NOMO-1 treated with DMSO at 0.1 percent for 48 hours (cell line): Measurements from ENCODE around the gene LDLRAD3.

Source experiments
- DNase-seq: peaks from one replicate; lab custom pipeline; 2025; ENCODE audit not compliant: unreplicated experiment; lab: John Stamatoyannopoulos, UW

Gene LDLRAD3

DNA sequence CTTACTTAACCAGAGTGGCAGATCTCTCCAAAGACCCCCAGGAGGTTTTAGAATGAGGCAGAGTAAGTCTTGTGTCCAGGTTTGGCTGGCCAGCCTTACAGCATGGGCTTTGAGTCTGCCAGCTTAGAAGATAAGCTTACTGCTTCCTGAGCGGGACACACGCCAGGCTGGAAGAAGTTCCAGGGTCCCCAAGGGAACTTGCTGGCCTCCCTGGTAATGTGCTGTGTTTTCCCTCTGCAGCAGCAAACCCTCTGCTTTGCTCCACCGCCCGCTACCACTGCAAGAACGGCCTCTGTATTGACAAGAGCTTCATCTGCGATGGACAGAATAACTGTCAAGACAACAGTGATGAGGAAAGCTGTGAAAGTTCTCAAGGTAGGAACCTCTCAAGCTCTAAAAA lies 154.2 kb downstream of the LDLRAD3 start:
- DNase-seq, result no peak

DNA sequence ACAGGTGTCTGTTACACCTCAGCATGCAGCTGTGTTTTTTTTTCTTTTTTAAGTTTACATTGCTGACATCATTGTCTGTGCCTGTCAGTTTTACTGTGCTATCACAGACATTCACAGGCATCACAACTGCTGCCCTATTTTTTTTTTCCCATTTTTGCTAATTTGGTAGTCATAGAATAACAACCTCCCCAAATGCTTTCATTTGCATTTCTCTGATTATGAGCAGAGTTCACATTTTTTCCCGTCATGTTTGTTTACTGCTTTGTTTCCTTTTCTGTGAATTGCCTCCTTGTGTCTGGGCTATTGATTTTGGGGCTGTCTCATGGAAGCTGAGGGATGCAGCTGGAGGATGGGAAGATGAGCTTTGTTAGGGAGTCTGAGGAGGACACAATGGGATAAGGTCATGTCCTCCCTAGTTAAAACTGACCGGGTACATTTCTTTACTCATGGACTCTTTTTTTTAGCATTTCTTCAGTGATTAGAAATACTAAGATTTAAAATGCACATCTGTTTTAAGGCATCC lies 155.1 kb downstream of the LDLRAD3 start:
- DNase-seq, result no peak

DNA sequence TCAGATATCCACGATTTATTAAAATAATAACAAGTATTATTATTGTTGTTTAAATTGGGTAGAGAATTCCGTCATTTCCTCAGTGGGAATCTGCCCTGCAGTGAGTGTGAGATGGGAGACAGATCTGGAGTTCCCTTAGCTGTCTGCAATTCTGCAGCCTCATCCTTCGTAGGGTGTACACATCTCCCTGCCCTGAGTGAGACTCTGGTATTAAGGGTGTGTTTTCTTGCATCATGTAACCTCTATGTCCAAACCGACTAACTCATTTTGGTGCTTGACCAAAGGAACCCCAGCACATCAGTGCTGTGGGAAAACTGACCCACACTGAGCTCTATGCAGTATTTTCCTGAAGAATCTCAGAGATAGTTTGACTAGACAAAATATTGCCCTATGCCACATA lies 157.6 kb downstream of the LDLRAD3 start:
- no peak for DNase-seq

DNA sequence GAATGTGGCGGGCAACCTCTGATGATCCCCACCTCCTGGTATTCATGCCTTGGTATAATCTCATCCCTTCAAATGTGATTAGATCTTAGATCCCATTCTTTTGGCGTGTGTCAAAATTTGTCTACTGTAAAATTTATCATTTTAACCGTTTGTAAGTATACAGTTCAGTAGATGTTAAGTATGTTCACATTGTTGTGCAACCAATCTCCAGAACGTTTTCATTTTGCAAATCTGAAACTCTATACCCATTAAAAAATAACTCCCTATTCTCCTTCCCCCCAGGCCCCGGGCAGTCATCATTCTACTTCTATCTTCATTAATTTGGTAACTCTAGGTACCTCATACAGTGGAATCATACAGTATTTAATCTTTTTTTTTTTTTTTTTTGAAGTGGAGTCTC lies 159.0 kb downstream of the LDLRAD3 start:
- DNase-seq, result no peak

DNA sequence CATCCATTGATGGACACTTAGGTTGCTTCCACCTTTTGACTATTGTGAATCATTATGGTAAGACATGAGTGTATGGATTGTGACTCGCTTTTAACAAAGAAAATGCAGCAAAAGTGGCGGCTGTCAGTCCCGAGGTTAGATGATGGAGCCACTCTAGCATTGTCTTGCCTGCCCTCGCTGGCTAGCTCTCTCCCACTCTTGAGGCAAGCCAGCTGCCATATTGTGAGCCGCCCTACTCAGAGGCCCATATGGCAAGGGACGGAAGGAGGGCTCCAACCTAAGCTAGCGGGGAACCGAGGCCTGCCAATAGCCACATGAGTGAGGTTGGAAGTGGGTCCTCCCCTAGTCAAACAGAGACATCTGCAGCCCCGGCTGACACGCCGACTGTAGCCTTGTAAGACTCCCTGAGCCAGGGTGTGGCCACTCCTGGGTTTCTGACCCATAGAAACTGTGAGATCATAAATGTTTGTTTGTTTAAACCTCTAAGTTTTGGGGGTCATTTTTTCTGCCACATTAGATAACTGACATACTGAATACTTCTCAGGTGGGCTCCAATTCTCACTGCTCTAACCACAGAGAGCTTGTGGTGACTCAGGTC lies 160.2 kb downstream of the LDLRAD3 start:
- no peak for DNase-seq

DNA sequence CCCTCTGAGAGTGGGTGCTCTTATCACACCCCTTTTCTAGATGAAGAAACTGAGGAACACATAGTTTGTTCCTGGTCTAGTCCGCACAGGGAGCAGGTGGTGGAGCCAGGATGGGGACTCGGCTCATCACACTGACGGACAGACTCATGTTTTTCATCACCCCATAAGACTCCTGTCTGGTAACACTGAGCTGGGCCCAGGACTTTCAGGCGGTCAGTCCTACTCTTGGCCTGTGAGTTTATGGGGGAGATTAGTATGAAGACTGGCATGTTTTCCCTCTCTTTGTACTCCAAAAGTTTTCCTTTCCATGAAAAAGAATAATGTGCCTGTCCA lies 160.8 kb downstream of the LDLRAD3 start:
- no peak for DNase-seq

DNA sequence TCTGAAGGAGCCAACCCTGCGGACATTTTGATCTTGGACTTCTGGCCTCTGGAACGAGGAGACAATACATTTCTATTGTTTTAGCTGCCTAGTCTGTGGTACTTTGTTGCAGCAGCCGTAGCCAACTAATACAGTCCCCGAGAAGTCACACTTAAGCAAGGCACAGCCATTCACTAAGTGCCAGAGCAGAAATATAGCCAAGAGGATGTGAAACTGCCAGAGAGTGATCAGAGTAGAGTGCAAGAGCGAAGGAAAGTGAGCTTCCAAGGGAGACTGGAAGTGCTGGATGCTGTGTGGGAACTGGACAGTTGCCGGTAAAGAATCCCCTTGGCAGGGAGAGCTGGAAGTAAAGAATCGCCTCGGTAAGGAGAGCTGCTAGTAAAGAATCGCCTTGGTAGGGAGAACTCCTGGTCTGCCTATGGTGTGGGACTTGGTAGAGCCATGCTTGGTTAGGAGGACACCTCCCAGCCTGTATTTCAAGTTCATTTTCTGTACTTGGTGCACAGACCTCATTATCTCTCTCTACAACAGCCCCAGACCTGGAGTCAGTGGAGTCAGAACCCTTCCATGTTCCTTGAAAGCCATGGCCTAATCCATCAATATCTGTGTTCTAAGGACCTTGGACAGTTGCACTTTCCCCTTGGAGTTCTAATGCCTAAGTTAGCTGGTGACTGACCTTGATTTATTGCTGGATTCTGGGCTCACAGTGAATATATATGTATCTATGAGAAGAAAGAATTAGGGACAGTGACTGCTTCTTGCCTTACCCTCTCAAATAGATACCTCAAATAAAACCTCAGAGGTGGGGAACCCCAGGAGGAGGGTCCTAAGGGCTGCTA lies 162.1 kb downstream of the LDLRAD3 start:
- DNase-seq, result peak; percentile 5

- DNase-seq, result no peak
Measured at GRCh38 chr11:36107547-36107946, 163.7 kb downstream of the LDLRAD3 start.

- no peak for DNase-seq
Measured at GRCh38 chr11:36108881-36109589, 165.2 kb downstream of the LDLRAD3 start.

DNA sequence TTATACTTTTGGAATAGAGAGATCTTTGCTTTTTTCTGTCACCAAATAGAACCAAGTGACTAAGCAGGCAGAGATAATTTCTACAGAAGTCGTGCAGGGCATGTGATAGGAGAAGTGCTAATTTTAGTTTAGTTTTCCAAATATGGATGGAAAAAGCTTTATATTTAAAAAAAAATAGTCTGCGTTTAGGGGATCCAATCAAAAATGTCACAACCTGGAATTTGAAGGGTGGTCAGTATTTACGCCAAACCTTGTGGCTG lies 165.7 kb downstream of the LDLRAD3 start:
- no peak for DNase-seq

DNA sequence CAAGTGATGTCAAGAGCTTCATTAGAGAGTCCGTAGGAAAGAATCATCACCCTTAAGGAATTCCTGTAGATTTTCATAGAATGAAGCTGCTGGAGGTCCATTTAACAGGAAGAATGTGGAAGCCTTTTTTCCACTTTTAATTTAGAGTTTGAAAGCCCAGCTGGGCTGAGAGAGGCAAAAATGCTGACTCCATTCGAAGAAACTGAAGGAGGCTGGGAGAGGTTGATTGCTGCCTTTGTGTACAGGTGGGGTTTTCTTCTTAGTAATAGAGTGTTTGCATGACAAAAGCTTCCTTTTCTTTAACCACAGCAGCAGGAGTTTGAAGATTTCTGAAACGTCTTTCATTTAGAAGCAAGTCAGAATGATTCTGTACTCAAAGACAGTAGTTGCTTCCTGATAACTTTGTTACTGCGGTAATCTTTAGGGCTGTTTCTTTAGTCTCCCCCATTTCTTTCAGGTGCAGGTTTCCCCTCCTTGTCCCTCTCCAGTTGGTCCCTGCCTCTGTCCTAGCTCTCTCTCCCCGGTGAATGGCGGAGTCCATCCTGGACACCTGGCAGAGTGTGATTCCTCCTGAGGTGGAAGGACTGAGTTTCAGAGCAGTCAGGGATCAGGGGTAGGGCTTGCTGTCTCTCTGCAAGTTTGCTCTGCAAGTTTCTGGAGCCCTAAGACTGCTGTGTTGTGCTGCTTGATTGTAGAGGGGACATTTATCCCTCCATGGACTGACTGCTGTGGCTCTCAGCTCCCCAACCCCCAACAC lies 166.2 kb downstream of the LDLRAD3 start:
- no peak for DNase-seq

DNA sequence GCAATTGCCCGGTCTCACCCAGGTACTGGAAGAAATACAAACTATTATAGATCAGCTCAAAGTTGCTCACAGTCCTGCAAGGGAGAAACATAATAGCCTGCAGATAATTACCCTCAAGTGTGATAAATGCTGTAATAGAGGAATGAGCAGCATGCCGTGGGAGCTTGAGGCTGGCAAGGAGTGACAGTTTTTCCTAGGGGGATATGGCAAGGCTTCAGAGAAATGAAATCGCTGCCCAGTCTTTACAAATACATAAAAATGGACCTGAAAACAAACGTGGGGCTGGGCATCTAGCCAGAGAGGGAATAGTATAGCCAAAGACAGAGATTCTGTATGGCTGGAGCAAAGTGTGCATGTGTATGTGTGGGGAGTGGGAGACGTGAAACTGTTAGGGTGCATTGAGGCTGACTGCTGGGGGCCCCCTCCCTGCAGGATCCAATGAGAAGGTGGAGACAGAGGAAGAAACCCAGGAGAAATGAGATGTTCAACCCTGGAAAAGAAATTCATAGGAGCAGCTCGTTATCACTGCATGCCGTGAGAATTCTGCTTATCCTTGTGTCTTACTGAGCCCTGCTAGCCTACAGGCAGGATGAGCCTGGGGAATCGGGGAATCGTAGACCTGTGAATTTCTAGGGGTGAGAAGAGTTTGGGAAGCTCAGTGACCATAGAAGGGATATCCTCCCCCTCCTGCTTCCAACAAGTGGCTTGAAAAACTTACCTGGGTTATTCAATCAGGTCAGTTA lies 167.0 kb downstream of the LDLRAD3 start:
- no peak for DNase-seq

DNA sequence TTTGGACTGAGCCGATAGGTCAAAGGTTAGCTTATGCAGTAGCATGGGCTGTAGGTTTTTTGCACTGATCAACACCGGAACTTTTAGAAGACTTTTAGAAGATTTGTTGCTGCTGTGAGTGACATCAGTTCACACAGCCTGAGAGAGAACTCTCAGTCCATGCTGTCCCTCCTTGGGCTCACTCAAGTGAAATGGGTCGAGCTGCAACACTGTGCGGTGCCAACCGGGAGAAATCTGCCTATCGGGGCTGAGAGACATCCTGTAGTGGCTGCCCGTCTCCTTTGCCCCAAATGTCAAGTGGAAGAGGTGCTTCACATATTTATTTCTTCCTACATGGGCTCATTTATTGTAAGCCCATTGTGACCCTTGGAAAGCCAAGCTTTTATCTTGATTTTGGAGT lies 170.2 kb downstream of the LDLRAD3 start:
- DNase-seq, result no peak

DNA sequence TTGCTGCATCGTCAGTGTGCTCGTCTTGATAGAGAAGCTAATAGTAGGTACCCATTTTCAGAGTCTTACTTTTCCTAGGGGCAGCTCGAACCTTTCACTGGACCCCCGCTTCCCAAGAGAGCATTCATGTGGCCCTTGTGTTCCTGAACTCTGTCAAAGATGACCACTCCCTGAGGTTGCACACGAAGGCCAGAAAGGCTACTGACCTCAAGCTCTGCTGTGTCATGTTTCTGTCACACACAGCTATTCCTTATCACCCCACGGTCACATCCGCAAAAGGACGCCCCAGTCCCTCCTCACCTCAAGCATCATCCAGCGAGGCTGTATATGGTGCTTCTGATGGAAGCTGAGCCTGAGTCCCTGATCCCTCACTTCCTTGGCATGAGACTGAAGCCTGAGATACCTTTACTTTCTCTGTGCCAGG lies 171.5 kb downstream of the LDLRAD3 start:
- DNase-seq, result no peak

GRCh38 chr11:36116161-36116560 lies 172.3 kb downstream of the LDLRAD3 start:
- DNase-seq, result no peak

DNA sequence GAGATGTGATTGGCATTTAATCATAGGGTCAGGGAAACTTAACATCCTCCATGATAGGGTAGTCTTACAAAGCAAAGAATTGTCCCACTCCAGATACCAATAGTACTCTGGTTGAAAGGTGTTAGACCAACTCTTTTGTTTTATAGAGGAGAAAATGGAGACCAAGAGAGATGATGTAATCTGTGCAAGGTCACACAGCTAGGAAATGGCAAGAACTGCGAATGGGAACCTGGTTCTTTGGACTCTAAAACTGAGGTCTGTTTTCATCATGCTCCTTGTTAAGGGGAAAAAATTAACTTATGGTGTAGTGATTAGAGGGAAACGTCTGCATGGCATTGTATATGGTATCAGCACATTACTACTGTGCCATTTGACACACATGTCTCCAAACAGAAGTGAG lies 174.2 kb downstream of the LDLRAD3 start:
- no peak for DNase-seq

DNA sequence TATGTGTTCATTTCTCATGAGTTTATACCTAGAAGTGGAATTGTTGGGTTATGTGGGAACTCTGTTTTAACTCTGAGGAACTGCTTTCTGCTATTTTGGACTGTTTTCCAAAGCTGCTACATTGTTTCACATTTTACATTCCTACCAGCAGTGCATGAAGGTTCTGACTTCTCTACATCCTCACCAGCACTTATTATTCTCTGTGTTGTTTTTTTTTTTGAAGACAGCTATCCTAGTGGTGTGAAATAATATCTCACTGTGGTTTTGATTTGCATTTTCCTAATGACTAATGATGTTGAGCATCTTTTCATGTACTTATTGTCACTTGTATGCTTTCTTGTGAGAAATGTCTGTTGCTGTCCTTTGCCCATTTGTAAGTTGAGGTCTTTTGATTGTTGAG lies 175.4 kb downstream of the LDLRAD3 start:
- no peak for DNase-seq

GRCh38 chr11:36121054-36121453 lies 177.2 kb downstream of the LDLRAD3 start:
- no peak for DNase-seq

DNA sequence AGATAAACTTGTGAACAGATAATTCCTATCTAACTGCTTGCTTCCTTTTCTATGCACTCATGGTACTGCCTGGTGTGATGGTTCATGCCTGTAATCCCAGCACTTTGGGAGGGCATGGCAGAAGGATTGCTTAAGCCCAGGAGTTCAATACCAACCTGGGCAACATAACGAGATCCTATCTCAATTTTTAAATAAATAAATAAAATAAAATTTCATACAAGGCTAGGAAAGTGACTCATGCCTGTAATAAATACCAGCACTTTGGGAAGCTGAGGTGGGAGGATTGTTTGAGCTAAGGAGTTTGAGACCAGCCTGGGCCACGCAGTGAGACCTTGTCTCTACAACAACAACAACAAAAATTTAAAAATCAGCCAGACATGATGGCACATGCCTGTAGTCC lies 178.8 kb downstream of the LDLRAD3 start:
- DNase-seq, result no peak

DNA sequence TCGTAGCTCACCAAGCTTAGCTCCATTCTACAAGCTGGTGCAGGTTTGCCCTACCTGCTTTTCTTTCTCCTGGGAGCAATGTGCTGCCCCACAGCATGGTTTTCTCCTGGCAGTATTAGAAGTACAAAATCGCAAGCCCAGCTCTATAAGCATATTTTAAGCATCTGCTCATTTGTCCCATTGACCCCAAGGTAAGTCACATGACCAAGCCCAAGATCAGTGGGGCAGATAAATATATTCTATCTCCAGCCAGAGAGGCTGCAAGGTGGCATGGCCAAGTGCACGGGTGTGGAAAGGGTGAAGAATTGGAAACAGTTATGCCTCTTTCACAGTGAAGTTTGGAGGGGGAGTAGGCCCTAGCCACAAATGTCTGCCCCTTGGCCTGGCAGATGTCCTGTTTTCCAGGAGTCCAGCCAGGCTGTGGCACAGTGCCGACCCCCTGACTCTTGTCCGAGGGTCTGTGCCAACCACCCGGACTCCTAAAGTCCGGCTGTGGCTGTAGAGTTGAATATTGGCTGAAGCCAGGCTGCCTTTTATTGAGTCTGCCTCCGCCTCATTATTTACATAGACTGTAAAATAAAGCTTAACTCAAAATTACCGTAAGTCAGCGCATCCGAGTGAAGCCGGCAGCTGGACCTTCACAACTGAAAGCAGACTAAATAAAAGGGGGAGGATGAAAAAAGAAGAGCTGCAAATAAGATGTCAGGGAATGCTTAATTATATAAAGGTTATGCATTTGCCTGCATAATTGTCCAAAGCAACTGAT lies 179.7 kb downstream of the LDLRAD3 start:
- no peak for DNase-seq
